GM23248 (cell line): ENCODE results near the gene EID1.

ENCODE experiments used
- EZH2 ChIP-seq: fragments of 200-600 bp; sonication (generic); IDR thresholded peaks from 2 replicates; pipeline ENCODE4 v1.6.1; 2018; ENCODE audit warnings: antibody characterized with exemption, mild to moderate bottlenecking; ENCODE audit not compliant: insufficient read depth, poor library complexity, severe bottlenecking
- EZH2phosphoT487 ChIP-seq: fragments of 200-600 bp; sonication (generic); IDR thresholded peaks from 2 replicates; pipeline ENCODE4 v1.6.1; 2018; ENCODE audit warnings: antibody characterized with exemption, moderate library complexity, mild to moderate bottlenecking, low read depth; ENCODE audit not compliant: insufficient read depth

DNA sequence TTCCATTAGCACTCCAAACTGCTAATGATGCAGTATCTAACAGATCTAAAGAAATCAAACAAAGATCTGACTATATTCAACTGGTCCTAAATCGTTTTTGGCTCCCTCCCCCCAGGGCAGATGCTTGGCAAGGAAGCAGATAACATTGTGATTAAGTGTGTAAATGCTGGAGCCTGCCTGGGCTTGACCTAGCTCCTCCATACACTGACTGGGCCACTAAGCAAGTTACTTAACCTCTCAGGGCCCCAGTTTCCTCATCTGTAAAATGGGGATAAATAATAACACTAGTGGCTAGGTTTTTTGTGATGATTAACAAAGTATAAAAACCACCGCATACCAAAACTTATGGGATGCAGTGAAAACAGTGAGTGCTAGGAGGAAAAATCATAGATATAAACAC, 9.2 kb downstream of the EID1 start:
- TF ChIP-seq EZH2phosphoT487 (no peak), EZH2 (no peak)
